ENCODE measurements around the gene USF3. TPM values are rescaled to one million over a fixed set of nuclear protein-coding genes. Genes with fewer than 3 reads are reported as not detected.
A peak's percentile ranks its signal among the peaks of the same experiment; 100 is the strongest.

The USF3 gene
- total and polyA plus RNA-seq, 2 of the 13 experiments (the other 11 are each of a cell fraction or from before 2014, with no cell fraction given) = 6.3 to 15.2 TPM

DNA sequence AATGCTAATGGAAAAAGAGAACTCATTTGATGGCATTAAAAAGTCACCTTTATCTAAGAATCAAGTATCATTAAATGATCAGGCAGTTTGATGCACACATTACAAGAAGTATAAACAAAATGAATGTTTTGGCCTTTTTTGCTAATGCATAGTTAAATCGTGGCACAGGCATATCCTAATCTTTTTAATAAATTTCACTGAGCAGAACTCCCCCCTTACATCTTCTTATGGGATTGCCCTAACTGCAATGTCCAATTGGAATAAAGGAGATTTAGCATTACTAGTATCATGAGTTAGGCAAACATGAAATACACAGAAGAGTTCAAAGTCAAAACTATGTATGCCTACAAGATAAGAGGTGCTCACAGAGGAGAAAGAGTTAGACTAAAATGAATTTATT, 32.7 kb downstream of the USF3 start (continued):
- TF ChIP-seq, protein P1, sequence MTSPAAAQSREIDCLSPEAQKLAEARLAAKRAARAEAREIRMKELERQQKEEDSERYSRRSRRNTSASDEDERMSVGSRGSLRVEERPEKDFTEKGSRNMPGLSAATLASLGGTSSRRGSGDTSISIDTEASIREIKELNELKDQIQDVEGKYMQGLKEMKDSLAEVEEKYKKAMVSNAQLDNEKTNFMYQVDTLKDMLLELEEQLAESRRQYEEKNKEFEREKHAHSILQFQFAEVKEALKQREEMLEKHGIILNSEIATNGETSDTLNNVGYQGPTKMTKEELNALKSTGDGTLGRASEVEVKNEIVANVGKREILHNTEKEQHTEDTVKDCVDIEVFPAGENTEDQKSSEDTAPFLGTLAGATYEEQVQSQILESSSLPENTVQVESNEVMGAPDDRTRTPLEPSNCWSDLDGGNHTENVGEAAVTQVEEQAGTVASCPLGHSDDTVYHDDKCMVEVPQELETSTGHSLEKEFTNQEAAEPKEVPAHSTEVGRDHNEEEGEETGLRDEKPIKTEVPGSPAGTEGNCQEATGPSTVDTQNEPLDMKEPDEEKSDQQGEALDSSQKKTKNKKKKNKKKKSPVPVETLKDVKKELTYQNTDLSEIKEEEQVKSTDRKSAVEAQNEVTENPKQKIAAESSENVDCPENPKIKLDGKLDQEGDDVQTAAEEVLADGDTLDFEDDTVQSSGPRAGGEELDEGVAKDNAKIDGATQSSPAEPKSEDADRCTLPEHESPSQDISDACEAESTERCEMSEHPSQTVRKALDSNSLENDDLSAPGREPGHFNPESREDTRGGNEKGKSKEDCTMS (CRISPR knock-in tag; conservative IDR thresholded peaks at IDR 0.05) = no peak
- TF ChIP-seq, protein P2, sequence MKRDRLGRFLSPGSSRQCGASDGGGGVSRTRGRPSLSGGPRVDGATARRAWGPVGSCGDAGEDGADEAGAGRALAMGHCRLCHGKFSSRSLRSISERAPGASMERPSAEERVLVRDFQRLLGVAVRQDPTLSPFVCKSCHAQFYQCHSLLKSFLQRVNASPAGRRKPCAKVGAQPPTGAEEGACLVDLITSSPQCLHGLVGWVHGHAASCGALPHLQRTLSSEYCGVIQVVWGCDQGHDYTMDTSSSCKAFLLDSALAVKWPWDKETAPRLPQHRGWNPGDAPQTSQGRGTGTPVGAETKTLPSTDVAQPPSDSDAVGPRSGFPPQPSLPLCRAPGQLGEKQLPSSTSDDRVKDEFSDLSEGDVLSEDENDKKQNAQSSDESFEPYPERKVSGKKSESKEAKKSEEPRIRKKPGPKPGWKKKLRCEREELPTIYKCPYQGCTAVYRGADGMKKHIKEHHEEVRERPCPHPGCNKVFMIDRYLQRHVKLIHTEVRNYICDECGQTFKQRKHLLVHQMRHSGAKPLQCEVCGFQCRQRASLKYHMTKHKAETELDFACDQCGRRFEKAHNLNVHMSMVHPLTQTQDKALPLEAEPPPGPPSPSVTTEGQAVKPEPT (CRISPR knock-in tag; IDR thresholded peaks at IDR 0.05; ENCODE audit: low read depth) = peak; percentile 99
- no peak for TF ChIP-seq ZFYVE20 (CRISPR knock-in tag; IDR thresholded peaks at IDR 0.05; ENCODE audit: borderline replicate concordance, low read depth)
- 0 out of 2 replicates have a peak, but pooled peaks have one; percentile 1 for TF ChIP-seq THAP11 (CRISPR knock-in tag; IDR thresholded peaks at IDR 0.05)
- TF ChIP-seq KDM5A (IDR thresholded peaks at IDR 0.05; ENCODE audit: borderline replicate concordance, low read length) = peak; percentile 77; the same call in 1 of the 2 replicates
- TF ChIP-seq NFYB (CRISPR knock-in tag; IDR thresholded peaks at IDR 0.05) = no peak
- TF ChIP-seq ZFP36L2 (CRISPR knock-in tag; IDR thresholded peaks at IDR 0.05) = no peak
- TF ChIP-seq HNF4G (IDR thresholded peaks at IDR 0.05; ENCODE audit: borderline replicate concordance, low read depth, low read length) = peak; percentile 71; the same call in 1 of the 2 replicates
- no peak for TF ChIP-seq HNF4G (CRISPR knock-in tag; IDR thresholded peaks at IDR 0.05; ENCODE audit: borderline replicate concordance, low read depth)
- TF ChIP-seq, protein P3, sequence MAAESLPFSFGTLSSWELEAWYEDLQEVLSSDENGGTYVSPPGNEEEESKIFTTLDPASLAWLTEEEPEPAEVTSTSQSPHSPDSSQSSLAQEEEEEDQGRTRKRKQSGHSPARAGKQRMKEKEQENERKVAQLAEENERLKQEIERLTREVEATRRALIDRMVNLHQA (CRISPR knock-in tag; IDR thresholded peaks at IDR 0.05) = no peak
- TF ChIP-seq, protein P4, sequence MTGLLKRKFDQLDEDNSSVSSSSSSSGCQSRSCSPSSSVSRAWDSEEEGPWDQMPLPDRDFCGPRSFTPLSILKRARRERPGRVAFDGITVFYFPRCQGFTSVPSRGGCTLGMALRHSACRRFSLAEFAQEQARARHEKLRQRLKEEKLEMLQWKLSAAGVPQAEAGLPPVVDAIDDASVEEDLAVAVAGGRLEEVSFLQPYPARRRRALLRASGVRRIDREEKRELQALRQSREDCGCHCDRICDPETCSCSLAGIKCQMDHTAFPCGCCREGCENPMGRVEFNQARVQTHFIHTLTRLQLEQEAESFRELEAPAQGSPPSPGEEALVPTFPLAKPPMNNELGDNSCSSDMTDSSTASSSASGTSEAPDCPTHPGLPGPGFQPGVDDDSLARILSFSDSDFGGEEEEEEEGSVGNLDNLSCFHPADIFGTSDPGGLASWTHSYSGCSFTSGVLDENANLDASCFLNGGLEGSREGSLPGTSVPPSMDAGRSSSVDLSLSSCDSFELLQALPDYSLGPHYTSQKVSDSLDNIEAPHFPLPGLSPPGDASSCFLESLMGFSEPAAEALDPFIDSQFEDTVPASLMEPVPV (CRISPR knock-in tag; IDR thresholded peaks at IDR 0.05) = no peak
- TF ChIP-seq, protein P5, sequence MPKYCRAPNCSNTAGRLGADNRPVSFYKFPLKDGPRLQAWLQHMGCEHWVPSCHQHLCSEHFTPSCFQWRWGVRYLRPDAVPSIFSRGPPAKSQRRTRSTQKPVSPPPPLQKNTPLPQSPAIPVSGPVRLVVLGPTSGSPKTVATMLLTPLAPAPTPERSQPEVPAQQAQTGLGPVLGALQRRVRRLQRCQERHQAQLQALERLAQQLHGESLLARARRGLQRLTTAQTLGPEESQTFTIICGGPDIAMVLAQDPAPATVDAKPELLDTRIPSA (CRISPR knock-in tag; IDR thresholded peaks at IDR 0.05; ENCODE audit: borderline replicate concordance) = no peak
- no peak for TF ChIP-seq TEAD2 (CRISPR knock-in tag; IDR thresholded peaks at IDR 0.05)
- TF ChIP-seq, protein P6, sequence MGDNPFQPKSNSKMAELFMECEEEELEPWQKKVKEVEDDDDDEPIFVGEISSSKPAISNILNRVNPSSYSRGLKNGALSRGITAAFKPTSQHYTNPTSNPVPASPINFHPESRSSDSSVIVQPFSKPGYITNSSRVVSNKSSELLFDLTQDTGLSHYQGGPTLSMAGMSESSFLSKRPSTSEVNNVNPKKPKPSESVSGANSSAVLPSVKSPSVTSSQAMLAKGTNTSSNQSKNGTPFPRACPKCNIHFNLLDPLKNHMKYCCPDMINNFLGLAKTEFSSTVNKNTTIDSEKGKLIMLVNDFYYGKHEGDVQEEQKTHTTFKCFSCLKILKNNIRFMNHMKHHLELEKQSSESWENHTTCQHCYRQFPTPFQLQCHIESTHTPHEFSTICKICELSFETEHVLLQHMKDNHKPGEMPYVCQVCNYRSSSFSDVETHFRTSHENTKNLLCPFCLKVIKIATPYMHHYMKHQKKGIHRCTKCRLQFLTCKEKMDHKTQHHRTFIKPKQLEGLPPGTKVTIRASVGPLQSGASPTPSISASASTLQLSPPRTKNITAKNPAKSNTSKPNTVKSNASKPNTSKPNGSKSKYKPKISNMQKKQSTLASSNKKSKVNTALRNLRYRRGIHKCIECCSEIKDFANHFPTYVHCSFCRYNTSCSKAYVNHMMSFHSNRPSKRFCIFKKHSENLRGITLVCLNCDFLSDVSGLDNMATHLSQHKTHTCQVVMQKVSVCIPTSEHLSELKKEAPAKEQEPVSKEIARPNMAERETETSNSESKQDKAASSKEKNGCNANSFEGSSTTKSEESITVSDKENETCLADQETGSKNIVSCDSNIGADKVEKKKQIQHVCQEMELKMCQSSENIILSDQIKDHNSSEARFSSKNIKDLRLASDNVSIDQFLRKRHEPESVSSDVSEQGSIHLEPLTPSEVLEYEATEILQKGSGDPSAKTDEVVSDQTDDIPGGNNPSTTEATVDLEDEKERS (CRISPR knock-in tag; IDR thresholded peaks at IDR 0.05) = no peak
- TF ChIP-seq ZNF205 (CRISPR knock-in tag; IDR thresholded peaks at IDR 0.05) = peak; percentile 53; the same call in 1 of the 2 replicates
- no peak for TF ChIP-seq MEIS2 (CRISPR knock-in tag; IDR thresholded peaks at IDR 0.05)
- TF ChIP-seq SOX13 (IDR thresholded peaks at IDR 0.05) = no peak; the same call in 1 of the 2 replicates
- TF ChIP-seq SOX13 (CRISPR knock-in tag; conservative IDR thresholded peaks at IDR 0.05 in 1 of 2, IDR thresholded peaks at IDR 0.05 in 1 of 2) = peak in 1 of 2 experiments; percentile 40; a peak in 1 of 4 replicates
- peak; percentile 72; the same call in 1 of the 2 replicates for TF ChIP-seq EHMT2 (IDR thresholded peaks at IDR 0.05; ENCODE audit: borderline replicate concordance, low read depth, low read length)
- no peak for TF ChIP-seq HMG20B (CRISPR knock-in tag; conservative IDR thresholded peaks at IDR 0.05)
